HepG2 (cell line): Measurements from ENCODE around the gene EFCAB8. TPM values are rescaled to one million over a fixed set of nuclear protein-coding genes. Genes with fewer than 3 reads are reported as not detected.

ENCODE experiments used
- GTF3A ChIP-seq: sonication (generic); formaldehyde crosslinking; conservative IDR thresholded peaks from 2 replicates; pipeline ENCODE4 v1.4.0; 2020; ENCODE audit warnings: mild to moderate bottlenecking, missing genetic modification reagents
- HOXA9 ChIP-seq: sonication (generic); formaldehyde crosslinking; IDR thresholded peaks from 2 replicates; pipeline ENCODE4 v1.8.1; 2022; ENCODE audit warnings: missing genetic modification reagents, mild to moderate bottlenecking, moderate library complexity, borderline replicate concordance
- ISL2 ChIP-seq: sonication (generic); formaldehyde crosslinking; IDR thresholded peaks from 2 replicates; pipeline ENCODE4 v1.5.0; 2020; ENCODE audit warnings: missing genetic modification reagents
- NR2F2 ChIP-seq: IDR thresholded peaks from 2 replicates; pipeline ENCODE4 v1.6.1; 2012; ENCODE audit warnings: low read depth, inconsistent platforms, borderline replicate concordance
- ONECUT2 ChIP-seq: sonication (generic); formaldehyde crosslinking; IDR thresholded peaks from 2 replicates; pipeline ENCODE4 v1.4.0; 2020; ENCODE audit warnings: missing genetic modification reagents
- PAX8 ChIP-seq: sonication (generic); formaldehyde crosslinking; IDR thresholded peaks from 2 replicates; pipeline ENCODE4 v1.8.0; 2022; ENCODE audit warnings: mild to moderate bottlenecking, missing genetic modification reagents, borderline replicate concordance
- RXRA ChIP-seq: sonication (generic); formaldehyde crosslinking; IDR thresholded peaks from 2 replicates; pipeline ENCODE4 v1.5.1; 2020; ENCODE audit warnings: missing genetic modification reagents
- TSC22D2 ChIP-seq: sonication (generic); formaldehyde crosslinking; IDR thresholded peaks from 2 replicates; pipeline ENCODE4 v1.5.1; 2020; ENCODE audit warnings: missing genetic modification reagents, mild to moderate bottlenecking, borderline replicate concordance
- ZBTB1 ChIP-seq: sonication (generic); formaldehyde crosslinking; IDR thresholded peaks from 2 replicates; pipeline ENCODE4 v1.4.0; 2020; ENCODE audit warnings: missing genetic modification reagents, borderline replicate concordance
- ZBTB20 ChIP-seq: sonication (generic); formaldehyde crosslinking; IDR thresholded peaks from 2 replicates; pipeline ENCODE4 v1.8.1; 2023; ENCODE audit warnings: missing genetic modification reagents, low read depth, mild to moderate bottlenecking, borderline replicate concordance
- ZBTB40 ChIP-seq, 2 experiments: fragments of 450-650 bp in 1 of 2; sonication (generic) in 1 of 2; formaldehyde crosslinking in 1 of 2; IDR thresholded peaks; 2 replicates each; pipeline versions ENCODE4 v1.6.1 to v1.8.0; 2016 to 2022; ENCODE audit warnings: antibody characterized with exemption in 1 of 2, mild to moderate bottlenecking in 1 of 2, missing genetic modification reagents in 1 of 2
- ZNF543 ChIP-seq: sonication (generic); formaldehyde crosslinking; IDR thresholded peaks from 2 replicates; pipeline ENCODE4 v1.4.0; 2020; ENCODE audit warnings: mild to moderate bottlenecking, missing genetic modification reagents
- ZNF564 ChIP-seq: sonication (generic); formaldehyde crosslinking; IDR thresholded peaks from 2 replicates; pipeline ENCODE4 v1.8.1; 2023; ENCODE audit warnings: mild to moderate bottlenecking, missing genetic modification reagents
- ZNF782 ChIP-seq: sonication (generic); formaldehyde crosslinking; IDR thresholded peaks from 2 replicates; pipeline ENCODE4 v1.4.0; 2020; ENCODE audit warnings: missing genetic modification reagents, mild to moderate bottlenecking, borderline replicate concordance
- ZNF850 ChIP-seq: sonication (generic); formaldehyde crosslinking; conservative IDR thresholded peaks from 2 replicates; pipeline ENCODE4 v1.9.0; 2021; ENCODE audit warnings: mild to moderate bottlenecking, missing genetic modification reagents
- polyA plus RNA-seq, 8 experiments: library from polyadenylated mRNA; depleted of rRNA in 3 of 8; stranded (reverse) in 7 of 8; unstranded in 1 of 8; fragments of >200 nt; fragmentation: Illumina TruSeq in 4 of 8; extraction: Trizol in 4 of 8; gene quantifications; 2 replicates each; pipeline versions ENCODE4 v1.2.1 to v1.2.3, GENCODE V29; 2011 to 2016; ENCODE audit warnings: low read depth in 4 of 8, missing spikeins in 1 of 8, mixed read lengths in 1 of 8; ENCODE audit not compliant: insufficient read depth in 1 of 8
- total RNA-seq, 5 experiments: library from RNA; depleted of rRNA; stranded (reverse); fragments of >200 nt; fragmentation: Illumina TruSeq; extraction: Trizol; gene quantifications; 2 replicates each; pipeline ENCODE4 v1.2.3, GENCODE V29; 2016; ENCODE audit warnings: low read depth in 1 of 5
- TF ChIP-seq, protein P1 (sequence below): sonication (generic); formaldehyde crosslinking; IDR thresholded peaks from 2 replicates; pipeline ENCODE4 v1.5.0; 2020; ENCODE audit warnings: missing genetic modification reagents, mild to moderate bottlenecking, borderline replicate concordance
- TF ChIP-seq, protein P2 (sequence below): sonication (generic); formaldehyde crosslinking; IDR thresholded peaks from 2 replicates; pipeline ENCODE4 v1.4.0; 2020; ENCODE audit warnings: missing genetic modification reagents

Gene EFCAB8
- total and polyA plus RNA-seq, 2 of the 13 experiments (the other 11 are each of a cell fraction or from before 2014, with no cell fraction given) = 0.15 to 0.22 TPM

DNA sequence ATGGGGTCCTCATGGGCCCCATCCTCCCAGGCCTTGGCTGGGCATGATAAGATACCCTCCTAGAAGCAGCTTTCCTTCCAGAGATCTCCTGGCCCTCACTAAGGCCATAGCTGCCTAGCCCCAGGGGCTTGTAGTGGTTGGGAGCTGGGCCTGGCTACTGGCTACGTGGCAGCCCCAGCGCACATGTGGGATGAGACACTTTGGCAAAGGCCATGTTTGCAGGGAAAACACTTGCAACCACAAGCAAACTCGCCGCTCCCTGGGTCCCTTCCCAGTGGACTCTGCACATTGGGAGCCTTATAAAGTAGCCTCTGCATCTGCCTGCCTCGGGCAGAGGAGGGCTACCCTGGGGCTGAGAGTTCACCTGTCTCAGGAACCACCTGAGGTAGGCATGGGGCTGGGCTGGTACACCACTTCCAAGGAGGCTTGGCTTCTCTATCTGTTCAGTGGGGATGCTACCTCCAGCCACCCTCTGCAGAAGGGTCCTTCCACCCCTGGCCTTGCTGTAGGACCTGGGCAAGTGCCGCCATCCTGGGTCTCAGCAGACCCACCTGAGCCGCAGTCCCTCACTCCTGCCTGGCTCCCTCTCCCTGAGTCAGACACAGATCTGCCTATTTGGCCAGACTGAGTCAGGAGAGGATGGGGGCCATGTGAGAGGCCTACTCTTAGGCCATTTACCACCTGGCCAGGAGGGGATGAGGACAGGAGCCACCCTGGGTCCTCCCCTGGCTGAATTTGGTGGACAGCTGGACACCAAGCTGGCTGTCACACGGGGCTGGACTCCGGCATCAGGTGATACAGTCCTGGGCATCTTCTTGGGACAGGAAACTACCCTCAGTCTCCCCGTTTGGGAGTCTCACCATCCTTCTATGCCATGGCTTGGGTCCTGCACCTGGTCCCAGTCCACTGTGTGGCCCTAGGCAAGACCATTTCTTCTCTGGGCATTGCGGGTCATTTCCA, 148.9 kb downstream of the EFCAB8 start, which contains the start of gene BPIFB2 (continued):
- TF ChIP-seq ZNF850 (peak; percentile 90; the same call in 1 of the 2 replicates), ZNF543 (CRISPR knock-in tag) (peak; percentile 92; the same call in 1 of the 2 replicates), ZNF782 (CRISPR knock-in tag) (peak; percentile 28; the same call in 1 of the 2 replicates), ONECUT2 (CRISPR knock-in tag) (no peak), GTF3A (CRISPR knock-in tag) (no peak; the same call in 1 of the 2 replicates), PAX8 (CRISPR knock-in tag) (peak; percentile 71), ISL2 (CRISPR knock-in tag) (peak; percentile 91), ZBTB40 (IDR thresholded peaks at IDR 0.05) (no peak), ZBTB40 (CRISPR knock-in tag; IDR thresholded peaks at IDR 0.05) (peak; percentile 86), NR2F2 (peak; percentile 89; the same call in 1 of the 2 replicates), ZNF564 (CRISPR knock-in tag) (peak; percentile 84; the same call in 1 of the 2 replicates), TSC22D2 (CRISPR knock-in tag) (peak; percentile 67; the same call in 1 of the 2 replicates), ZBTB1 (no peak), ZBTB20 (peak; percentile 86), RXRA (CRISPR knock-in tag) (peak; percentile 93), HOXA9 (CRISPR knock-in tag) (no peak)
- TF ChIP-seq, protein P1, sequence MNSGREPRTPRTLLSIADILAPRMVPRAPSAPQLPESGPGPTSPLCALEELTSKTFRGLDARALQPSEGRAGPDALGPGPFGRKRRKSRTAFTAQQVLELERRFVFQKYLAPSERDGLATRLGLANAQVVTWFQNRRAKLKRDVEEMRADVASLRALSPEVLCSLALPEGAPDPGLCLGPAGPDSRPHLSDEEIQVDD (CRISPR knock-in tag) = peak; percentile 84
- TF ChIP-seq, protein P2, sequence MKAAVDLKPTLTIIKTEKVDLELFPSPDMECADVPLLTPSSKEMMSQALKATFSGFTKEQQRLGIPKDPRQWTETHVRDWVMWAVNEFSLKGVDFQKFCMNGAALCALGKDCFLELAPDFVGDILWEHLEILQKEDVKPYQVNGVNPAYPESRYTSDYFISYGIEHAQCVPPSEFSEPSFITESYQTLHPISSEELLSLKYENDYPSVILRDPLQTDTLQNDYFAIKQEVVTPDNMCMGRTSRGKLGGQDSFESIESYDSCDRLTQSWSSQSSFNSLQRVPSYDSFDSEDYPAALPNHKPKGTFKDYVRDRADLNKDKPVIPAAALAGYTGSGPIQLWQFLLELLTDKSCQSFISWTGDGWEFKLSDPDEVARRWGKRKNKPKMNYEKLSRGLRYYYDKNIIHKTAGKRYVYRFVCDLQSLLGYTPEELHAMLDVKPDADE (CRISPR knock-in tag) = no peak
